IPS-18a (cell line): ENCODE data around the gene GGNBP2.

Experiments used
- H3K27ac ChIP-seq: one replicate; pipeline ENCODE4 v1.5.1; 2013; ENCODE audit warnings: low read length
- H3K27me3 ChIP-seq: one replicate; pipeline ENCODE4 v1.6.1; 2013; ENCODE audit warnings: mild to moderate bottlenecking, low read length; ENCODE audit not compliant: control insufficient read depth, insufficient read depth
- H3K36me3 ChIP-seq: one replicate; pipeline ENCODE4 v1.6.1; 2013; ENCODE audit warnings: low read depth, low read length; ENCODE audit not compliant: control insufficient read depth
- H3K4me1 ChIP-seq: one replicate; pipeline ENCODE4 v1.6.1; 2013; ENCODE audit warnings: low read depth, low read length; ENCODE audit not compliant: control insufficient read depth
- H3K4me3 ChIP-seq: one replicate; pipeline ENCODE4 v1.5.1; 2013; ENCODE audit warnings: low read length
- H3K9ac ChIP-seq: one replicate; pipeline ENCODE4 v1.6.1; 2013; ENCODE audit warnings: mild to moderate bottlenecking, low read length, moderate library complexity
- H3K9me3 ChIP-seq: one replicate; pipeline ENCODE4 v1.6.1; 2013; ENCODE audit warnings: low read depth, low read length; ENCODE audit not compliant: control insufficient read depth

Gene GGNBP2

DNA sequence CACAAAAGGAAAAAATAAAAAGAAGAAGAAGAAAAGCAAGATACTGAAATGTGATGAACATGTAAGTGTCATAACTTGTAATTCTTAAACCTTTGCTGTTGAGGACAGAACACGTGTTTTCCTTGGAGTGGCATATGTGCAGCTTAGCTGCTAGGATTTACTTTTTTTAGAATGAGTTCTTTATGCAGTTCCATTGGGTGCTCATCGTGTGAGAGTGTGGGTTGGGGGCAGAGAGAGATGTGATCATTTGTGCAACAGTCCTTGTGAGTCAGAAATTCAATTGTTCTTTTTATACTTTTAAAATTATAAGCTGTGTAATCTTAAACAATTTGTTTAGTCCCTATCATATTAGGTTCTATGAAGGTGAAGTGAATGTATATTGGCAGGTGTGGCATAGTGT is 41.4 kb downstream of the GGNBP2 start:
- Histone ChIP-seq H3K27ac (no peak overlapping the region), H3K9me3 (no peaks in the 10 kb centered on the region), H3K4me1 (no peaks in the 10 kb centered on the region), H3K36me3 (peaks cover 59% of the 10 kb centered on the region), H3K27me3 (no peaks in the 10 kb centered on the region), H3K9ac (no peak overlapping the region), H3K4me3 (no peak overlapping the region)

DNA sequence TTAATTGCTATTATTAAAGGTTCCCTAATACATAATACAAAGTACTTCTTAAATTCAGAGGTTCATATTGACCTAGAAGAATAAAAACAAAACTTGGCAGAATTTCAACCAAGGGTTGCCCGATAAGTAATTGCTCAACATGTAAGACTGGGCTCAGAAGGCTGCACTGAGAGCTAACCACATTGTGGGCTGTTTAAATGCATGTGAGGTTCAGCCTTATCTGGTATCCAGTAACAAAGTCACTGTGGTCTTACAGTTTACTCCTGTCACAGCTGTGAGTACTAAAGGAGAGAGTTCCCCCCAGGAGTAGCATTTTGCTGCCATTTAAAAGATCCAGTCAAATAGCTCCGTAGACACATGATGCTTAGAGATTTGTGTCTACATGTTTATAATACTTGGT is 45.4 kb downstream of the GGNBP2 start:
- Histone ChIP-seq H3K27ac (no peak overlapping the region), H3K4me3 (no peak overlapping the region), H3K4me1 (no peaks in the 10 kb centered on the region), H3K9ac (no peak overlapping the region), H3K9me3 (no peaks in the 10 kb centered on the region), H3K27me3 (no peaks in the 10 kb centered on the region), H3K36me3 (peaks cover 34% of the 10 kb centered on the region)

DNA sequence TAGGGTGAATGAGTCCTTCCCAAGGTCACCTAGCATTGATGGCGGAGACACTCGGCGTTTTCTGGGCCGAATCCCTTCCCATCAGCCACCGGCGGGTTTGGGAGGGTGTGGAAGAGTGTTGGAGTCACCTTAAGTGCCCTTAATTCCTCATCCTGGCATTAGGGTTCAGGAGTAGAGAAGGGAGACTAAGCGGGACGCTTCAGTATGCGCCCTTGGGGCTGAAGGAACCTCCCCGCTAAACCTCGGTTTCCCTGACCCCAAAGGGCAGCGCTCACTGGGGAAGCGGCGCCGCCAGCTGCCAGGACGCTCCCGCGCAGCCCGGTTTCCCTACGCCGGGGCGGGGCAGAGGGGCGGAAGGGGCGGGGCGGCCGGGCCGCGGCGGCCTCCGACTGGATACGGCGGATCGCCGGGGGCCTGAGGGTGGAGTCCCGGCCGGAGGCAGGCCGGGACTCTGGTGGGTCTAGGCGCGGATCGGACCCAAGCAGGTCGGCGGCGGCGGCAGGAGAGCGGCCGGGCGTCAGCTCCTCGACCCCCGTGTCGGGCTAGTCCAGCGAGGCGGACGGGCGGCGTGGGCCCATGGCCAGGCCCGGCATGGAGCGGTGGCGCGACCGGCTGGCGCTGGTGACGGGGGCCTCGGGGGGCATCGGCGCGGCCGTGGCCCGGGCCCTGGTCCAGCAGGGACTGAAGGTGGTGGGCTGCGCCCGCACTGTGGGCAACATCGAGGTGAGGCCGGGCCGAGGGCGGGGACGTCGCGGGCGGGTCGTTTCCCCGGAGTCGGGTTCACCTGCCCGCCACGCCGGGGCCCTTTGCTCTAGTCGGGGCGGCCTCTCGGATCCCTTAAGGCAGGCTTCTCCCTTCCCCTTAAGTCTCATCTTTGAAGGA is 47.0 kb downstream of the GGNBP2 start, which contains the start of gene DHRS11:
DHRS11 (plus strand) TSS at position 446 of the 882 bp plus-strand sequence; CDS start at position 577, 131 bp downstream.
- H3K27ac ChIP-seq = peak within 1 kb of the TSS; percentile 56
- H3K4me1 ChIP-seq = no peaks in the 10 kb centered on the region
- H3K9ac ChIP-seq = peak within 1 kb of the TSS; percentile 53
- H3K4me3 ChIP-seq = peak within 1 kb of the TSS; percentile 66
- H3K9me3 ChIP-seq = no peaks in the 10 kb centered on the region
- peaks cover 26% of the 10 kb centered on the region for H3K36me3 ChIP-seq
- H3K27me3 ChIP-seq = no peaks in the 10 kb centered on the region

DNA sequence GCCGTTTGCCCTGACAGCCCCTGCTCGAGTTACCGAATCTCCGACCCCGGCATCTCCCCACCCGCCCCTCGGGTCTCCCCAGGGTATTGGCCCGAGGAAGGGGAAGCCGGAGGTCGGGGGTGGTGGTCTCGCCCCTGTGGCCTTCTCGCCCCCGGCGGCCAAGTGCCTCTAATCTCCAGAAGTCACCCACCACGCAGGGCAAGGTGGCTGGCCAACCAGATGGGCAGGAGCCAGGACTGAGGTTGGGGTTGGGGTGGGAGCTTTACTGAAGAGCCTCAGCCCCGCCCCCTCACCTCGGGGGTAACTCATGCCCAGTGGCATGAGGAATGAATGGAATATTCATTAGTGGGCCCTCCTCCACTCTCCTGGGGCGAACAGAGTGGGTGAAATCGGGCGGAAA is 47.6 kb downstream of the GGNBP2 start:
- H3K9me3 ChIP-seq = no peaks in the 10 kb centered on the region
- H3K36me3 ChIP-seq = peaks cover 24% of the 10 kb centered on the region
- H3K4me3 ChIP-seq = peak overlapping the region; percentile 66
- H3K4me1 ChIP-seq = no peaks in the 10 kb centered on the region
- no peak overlapping the region for H3K27ac ChIP-seq
- no peaks in the 10 kb centered on the region for H3K27me3 ChIP-seq
- peak overlapping the region; percentile 53 for H3K9ac ChIP-seq

- Histone ChIP-seq H3K27ac (no peak overlapping the region), H3K4me3 (peak overlapping the region; percentile 66), H3K36me3 (peaks cover 20% of the 10 kb centered on the region), H3K9me3 (no peaks in the 10 kb centered on the region), H3K9ac (peak overlapping the region; percentile 53), H3K27me3 (no peaks in the 10 kb centered on the region), H3K4me1 (no peaks in the 10 kb centered on the region)
Measured at GRCh38 chr17:36592716-36593321, 48.1 kb downstream of the GGNBP2 start.

DNA sequence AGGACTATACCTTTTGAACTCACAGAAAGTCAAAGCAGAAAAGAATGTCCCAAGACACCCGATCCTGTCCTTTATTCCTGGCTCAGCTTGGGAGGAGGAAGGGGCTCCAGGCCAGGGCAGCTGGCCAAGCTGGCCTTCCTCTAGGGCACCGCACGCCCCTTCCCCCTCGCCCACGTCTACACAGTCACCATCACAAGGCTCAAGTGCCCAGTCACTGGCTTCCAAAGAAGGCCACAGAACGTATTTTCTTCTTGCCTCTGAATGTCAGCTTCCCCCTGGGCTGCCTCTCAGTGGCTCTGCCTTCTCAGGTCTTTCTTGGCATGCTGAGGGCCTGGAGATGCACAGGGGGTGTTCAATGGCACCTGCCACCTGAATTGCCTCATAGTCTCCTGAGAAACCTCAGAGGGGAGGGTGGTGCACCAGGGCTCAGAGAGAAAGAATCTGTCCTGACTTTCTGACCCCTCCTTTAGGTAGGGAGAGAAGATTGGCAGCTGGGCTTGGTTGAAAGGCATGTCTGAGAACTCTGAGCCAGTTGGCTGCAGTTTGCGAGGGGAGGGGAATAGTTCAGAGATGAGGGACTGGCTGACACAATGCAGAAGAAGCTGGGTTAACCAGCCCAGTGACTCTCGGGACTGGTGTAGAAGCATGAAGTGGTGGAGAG is 49.1 kb downstream of the GGNBP2 start:
- no peaks in the 10 kb centered on the region for H3K9me3 ChIP-seq
- no peaks in the 10 kb centered on the region for H3K27me3 ChIP-seq
- no peak overlapping the region for H3K9ac ChIP-seq
- H3K36me3 ChIP-seq = peaks cover 17% of the 10 kb centered on the region
- no peaks in the 10 kb centered on the region for H3K4me1 ChIP-seq
- peak overlapping the region; percentile 66 for H3K4me3 ChIP-seq
- no peak overlapping the region for H3K27ac ChIP-seq

DNA sequence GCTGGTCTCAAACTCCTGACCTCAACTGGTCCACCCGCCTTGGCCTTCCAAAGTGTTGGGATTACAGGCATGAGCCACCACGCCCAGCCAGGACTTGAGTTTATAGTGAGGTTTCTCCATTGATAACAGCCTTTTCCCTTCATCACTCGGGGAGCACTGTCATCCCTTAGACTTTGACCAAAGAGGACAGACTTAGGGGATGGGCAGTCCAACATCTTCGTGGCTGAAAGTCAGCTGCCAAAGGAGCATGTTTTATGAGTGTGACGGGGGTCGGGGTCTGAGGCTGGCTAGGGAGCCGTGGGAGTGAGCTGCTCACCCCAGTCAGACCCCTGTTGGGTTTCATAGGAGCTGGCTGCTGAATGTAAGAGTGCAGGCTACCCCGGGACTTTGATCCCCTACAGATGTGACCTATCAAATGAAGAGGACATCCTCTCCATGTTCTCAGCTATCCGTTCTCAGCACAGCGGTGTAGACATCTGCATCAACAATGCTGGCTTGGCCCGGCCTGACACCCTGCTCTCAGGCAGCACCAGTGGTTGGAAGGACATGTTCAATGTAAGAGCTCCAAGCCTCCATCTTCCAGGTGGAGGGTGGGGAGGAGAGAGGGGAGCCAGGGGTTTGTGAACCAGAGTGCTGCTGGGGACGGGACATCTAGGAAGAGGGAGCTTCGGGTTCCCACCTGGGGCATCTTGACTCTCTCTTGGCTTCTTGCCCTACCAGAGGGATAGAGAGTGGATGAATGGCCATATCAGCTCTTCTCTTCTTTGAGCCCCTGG is 50.1 kb downstream of the GGNBP2 start:
- H3K36me3 ChIP-seq = peaks cover 12% of the 10 kb centered on the region

GRCh38 chr17:36597226-36597625 is 52.5 kb downstream of the GGNBP2 start:
- H3K4me1 ChIP-seq = peaks cover 6% of the 10 kb centered on the region
- no peak overlapping the region for H3K4me3 ChIP-seq
- H3K27ac ChIP-seq = no peak overlapping the region
- peaks cover 12% of the 10 kb centered on the region for H3K36me3 ChIP-seq
- H3K9ac ChIP-seq = no peak overlapping the region
- H3K27me3 ChIP-seq = no peaks in the 10 kb centered on the region
- no peaks in the 10 kb centered on the region for H3K9me3 ChIP-seq

More for the DNA sequence above, 50.1 kb downstream of the GGNBP2 start:
- Histone ChIP-seq H3K4me1 (no peaks in the 10 kb centered on the region), H3K4me3 (no peak overlapping the region), H3K27me3 (no peaks in the 10 kb centered on the region), H3K9me3 (no peaks in the 10 kb centered on the region), H3K9ac (no peak overlapping the region), H3K27ac (no peak overlapping the region)

DNA sequence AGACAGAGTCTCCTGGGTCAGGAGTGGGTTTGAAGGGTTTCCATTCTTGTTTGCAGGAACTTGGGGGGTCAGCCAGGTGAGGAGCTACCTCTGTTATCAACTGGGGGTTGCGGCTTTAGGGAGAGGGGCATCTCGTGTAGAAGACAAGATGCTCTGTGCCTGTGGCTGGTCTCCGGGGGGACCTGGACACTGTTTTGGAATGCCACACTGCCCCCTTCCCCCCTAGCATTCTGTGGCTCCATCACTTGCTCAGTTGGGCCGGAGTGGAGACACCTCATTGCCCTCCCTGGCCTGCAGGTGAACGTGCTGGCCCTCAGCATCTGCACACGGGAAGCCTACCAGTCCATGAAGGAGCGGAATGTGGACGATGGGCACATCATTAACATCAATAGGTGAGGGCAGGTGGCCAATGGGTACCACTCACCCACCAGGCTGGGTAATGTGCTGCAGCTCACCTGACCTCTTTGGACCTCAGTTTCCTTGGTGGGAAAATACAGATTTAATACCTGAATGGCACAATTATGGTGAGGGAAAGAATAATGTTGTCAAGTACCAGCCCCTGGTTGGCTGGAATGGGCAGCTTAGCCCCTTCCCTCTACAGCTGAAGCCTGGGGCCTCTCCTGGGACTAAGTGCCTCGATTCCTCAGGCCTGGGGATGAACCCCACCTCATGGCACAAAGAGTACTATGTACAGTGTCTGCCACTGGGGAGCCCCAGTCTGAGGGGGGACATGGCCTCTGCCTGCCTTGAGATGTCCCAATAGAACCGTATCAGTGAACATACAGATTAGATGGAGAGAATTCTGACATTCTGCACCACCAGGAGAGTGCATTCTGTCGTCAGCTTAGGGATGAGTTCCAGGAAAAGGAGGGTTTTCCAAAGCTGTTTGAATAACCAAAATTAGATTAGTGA is 53.4 kb downstream of the GGNBP2 start:
- H3K36me3 ChIP-seq = peaks cover 12% of the 10 kb centered on the region
- H3K9me3 ChIP-seq = no peaks in the 10 kb centered on the region
- H3K4me3 ChIP-seq = no peak overlapping the region
- no peak overlapping the region for H3K9ac ChIP-seq
- no peaks in the 10 kb centered on the region for H3K27me3 ChIP-seq
- no peak overlapping the region for H3K27ac ChIP-seq
- peaks cover 11% of the 10 kb centered on the region for H3K4me1 ChIP-seq

DNA sequence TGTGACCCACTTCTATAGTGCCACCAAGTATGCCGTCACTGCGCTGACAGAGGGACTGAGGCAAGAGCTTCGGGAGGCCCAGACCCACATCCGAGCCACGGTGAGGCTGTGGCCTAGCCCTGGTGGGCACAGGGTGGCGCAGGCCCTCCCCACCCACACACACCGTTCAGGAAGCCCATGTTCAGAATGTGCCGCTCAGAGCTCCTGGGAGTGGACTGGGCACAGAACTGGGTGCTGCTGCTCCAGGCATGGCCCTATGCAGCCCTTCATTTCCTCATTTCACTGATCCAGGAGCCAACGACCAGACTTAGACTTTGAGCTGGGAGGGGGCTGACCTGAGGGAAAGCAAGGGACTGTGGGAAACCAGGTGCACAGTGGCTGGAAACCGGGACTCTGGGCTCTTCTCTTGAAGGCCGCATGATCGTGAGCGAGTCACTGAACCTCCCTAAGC is 54.3 kb downstream of the GGNBP2 start:
- H3K27ac ChIP-seq = no peak overlapping the region
- no peaks in the 10 kb centered on the region for H3K9me3 ChIP-seq

More for the DNA sequence above, 54.3 kb downstream of the GGNBP2 start:
- peaks cover 12% of the 10 kb centered on the region for H3K36me3 ChIP-seq
- H3K4me3 ChIP-seq = no peak overlapping the region
- H3K27me3 ChIP-seq = no peaks in the 10 kb centered on the region
- H3K9ac ChIP-seq = no peak overlapping the region
- peaks cover 14% of the 10 kb centered on the region for H3K4me1 ChIP-seq
